ENCODE results near the gene THAP4. TPM values are rescaled to one million over a fixed set of nuclear protein-coding genes. Genes with fewer than 3 reads are reported as not detected.

Gene THAP4
- total and polyA plus RNA-seq, 9 donors = 36.3 to 51.7 (median 43.9) TPM

DNA sequence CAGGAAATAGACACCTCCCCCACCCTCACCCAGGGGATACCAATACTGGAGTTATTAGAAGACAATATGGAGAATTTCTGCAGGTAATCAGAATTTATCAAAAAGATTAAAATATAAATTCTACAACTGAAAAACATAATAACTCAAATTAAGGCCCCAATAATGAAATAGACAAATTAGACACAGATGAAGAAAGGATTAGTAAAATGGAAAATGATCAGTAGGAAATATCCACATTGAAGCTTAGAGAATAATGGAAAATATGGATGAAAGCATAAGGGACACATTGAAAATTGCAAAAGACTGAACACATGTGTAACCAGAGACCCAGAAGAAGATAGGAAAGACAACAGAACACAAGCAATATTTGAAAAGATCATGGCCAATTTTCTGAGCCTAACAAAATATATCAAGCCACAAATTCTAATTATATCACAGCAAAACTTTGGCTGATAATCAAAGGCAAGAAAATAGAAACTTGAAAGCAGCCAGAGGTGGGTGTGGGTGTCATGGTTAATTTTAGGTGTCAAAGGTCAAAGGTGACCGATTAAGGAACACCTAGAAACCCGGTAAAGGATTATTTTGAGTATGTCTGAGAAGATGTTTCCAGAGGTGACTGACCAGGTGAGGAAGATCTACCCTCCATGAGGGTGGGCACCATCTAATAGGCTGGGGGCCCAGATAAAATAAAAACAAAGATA lies 50.2 kb downstream of the THAP4 start:
- peaks cover 2% of the 10 kb centered on the region for H3K27me3 ChIP-seq (ENCODE audit: control insufficient read depth, insufficient read depth, low read length)
- H3K4me1 ChIP-seq (ENCODE audit: control insufficient read depth, insufficient read depth, low read length) = no peaks in the 10 kb centered on the region
- DNase-seq = no peak
- H3K4me3 ChIP-seq (ENCODE audit: low read length) = no peak overlapping the region
- H3K27ac ChIP-seq (ENCODE audit: low read length) = no peak overlapping the region
- WGBS (ENCODE audit: insufficient coverage) = 100% methylated on average over 2 of the region's 2 CpGs
- H3K9me3 ChIP-seq (replicated peaks; ENCODE audit: control insufficient read depth, low read depth, low read length) = peaks cover 50% of the 10 kb centered on the region
- peaks cover 41% of the 10 kb centered on the region for H3K36me3 ChIP-seq (ENCODE audit: control insufficient read depth, insufficient read depth, low read length)

GRCh38 chr2:241584436-241584835 lies 52.5 kb downstream of the THAP4 start:
- Histone ChIP-seq H3K4me3 (ENCODE audit: low read length) (no peak overlapping the region), H3K36me3 (ENCODE audit: control insufficient read depth, insufficient read depth, low read length) (peaks cover 45% of the 10 kb centered on the region), H3K4me1 (ENCODE audit: control insufficient read depth, insufficient read depth, low read length) (no peaks in the 10 kb centered on the region), H3K27ac (ENCODE audit: low read length) (no peak overlapping the region), H3K27me3 (ENCODE audit: control insufficient read depth, insufficient read depth, low read length) (peaks cover 2% of the 10 kb centered on the region), H3K9me3 (replicated peaks; ENCODE audit: control insufficient read depth, low read depth, low read length) (peaks cover 60% of the 10 kb centered on the region)
- WGBS (ENCODE audit: insufficient coverage) = 84% methylated on average over 12 of the region's 12 CpGs
- DNase-seq = no peak

DNA sequence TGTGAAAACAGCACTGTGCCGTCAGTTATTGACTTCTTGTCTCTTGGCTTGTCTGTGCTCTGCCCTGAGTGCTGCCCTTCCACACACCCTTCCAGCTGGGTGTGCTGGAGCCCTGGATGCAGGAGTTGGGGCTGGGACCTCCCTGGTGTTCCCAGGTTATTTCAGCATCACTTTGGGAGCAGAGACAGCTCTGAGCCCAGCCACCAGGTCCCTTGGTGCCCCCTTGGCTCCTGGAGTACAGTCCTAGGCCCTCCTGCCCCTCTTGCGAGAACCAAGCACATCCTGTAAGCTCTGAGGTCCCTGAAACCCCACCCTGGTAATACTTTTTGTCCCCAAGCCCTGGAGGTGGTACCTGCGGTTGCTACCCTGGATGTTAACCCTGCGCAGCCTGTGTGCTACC lies 54.2 kb downstream of the THAP4 start:
- no peak overlapping the region for H3K27ac ChIP-seq (ENCODE audit: low read length)
- peaks cover 6% of the 10 kb centered on the region for H3K4me1 ChIP-seq (ENCODE audit: control insufficient read depth, insufficient read depth, low read length)
- no peak overlapping the region for H3K4me3 ChIP-seq (ENCODE audit: low read length)
- 95% methylated on average over 3 of the region's 4 CpGs for WGBS (ENCODE audit: insufficient coverage)
- peaks cover 45% of the 10 kb centered on the region for H3K36me3 ChIP-seq (ENCODE audit: control insufficient read depth, insufficient read depth, low read length)
- peaks cover 2% of the 10 kb centered on the region for H3K27me3 ChIP-seq (ENCODE audit: control insufficient read depth, insufficient read depth, low read length)
- DNase-seq = no peak
- H3K9me3 ChIP-seq (replicated peaks; ENCODE audit: control insufficient read depth, low read depth, low read length) = peaks cover 53% of the 10 kb centered on the region

- no peak for DNase-seq
- peaks cover 45% of the 10 kb centered on the region for H3K36me3 ChIP-seq (ENCODE audit: control insufficient read depth, insufficient read depth, low read length)
Measured at GRCh38 chr2:241582328-241582727, 54.6 kb downstream of the THAP4 start.

DNA sequence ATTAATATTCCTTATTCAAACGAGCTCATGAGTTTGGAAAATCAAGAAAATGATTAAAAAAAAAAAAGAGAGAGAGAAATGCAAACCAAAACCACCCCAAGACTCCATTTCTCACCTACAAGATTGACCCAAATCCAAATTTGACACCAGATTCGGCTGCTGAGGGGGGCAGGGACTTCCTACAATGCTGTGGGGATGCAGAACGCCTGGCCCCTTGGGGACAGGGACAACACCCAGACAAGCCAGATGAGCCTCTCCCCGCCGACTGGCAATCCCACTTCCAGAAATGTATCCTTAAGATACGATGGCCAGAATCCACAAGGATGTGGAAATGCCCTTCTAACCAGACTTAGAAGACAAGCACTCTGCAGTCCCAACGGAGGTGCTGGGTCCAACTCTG lies 57.7 kb downstream of the THAP4 start:
- peaks cover 10% of the 10 kb centered on the region for H3K4me1 ChIP-seq (ENCODE audit: control insufficient read depth, insufficient read depth, low read length)
- peaks cover 24% of the 10 kb centered on the region for H3K9me3 ChIP-seq (replicated peaks; ENCODE audit: control insufficient read depth, low read depth, low read length)
- peaks cover 32% of the 10 kb centered on the region for H3K36me3 ChIP-seq (ENCODE audit: control insufficient read depth, insufficient read depth, low read length)
- no peaks in the 10 kb centered on the region for H3K27me3 ChIP-seq (ENCODE audit: control insufficient read depth, insufficient read depth, low read length)
- no peak for DNase-seq
- 83% methylated on average over 6 of the region's 7 CpGs for WGBS (ENCODE audit: insufficient coverage)
- H3K27ac ChIP-seq (ENCODE audit: low read length) = no peak overlapping the region
- H3K4me3 ChIP-seq (ENCODE audit: low read length) = no peak overlapping the region

More at GRCh38 chr2:241582328-241582727, 54.6 kb downstream of the THAP4 start:
- Histone ChIP-seq H3K4me1 (ENCODE audit: control insufficient read depth, insufficient read depth, low read length) (peaks cover 9% of the 10 kb centered on the region), H3K9me3 (replicated peaks; ENCODE audit: control insufficient read depth, low read depth, low read length) (peaks cover 49% of the 10 kb centered on the region), H3K27me3 (ENCODE audit: control insufficient read depth, insufficient read depth, low read length) (peaks cover 2% of the 10 kb centered on the region), H3K27ac (ENCODE audit: low read length) (no peak overlapping the region), H3K4me3 (ENCODE audit: low read length) (no peak overlapping the region)
- WGBS (ENCODE audit: insufficient coverage) = 95% methylated on average over 6 of the region's 8 CpGs

- H3K36me3 ChIP-seq (ENCODE audit: control insufficient read depth, insufficient read depth, low read length) = peaks cover 29% of the 10 kb centered on the region
- DNase-seq = peak; percentile 87
- WGBS (ENCODE audit: insufficient coverage) = 0% methylated on average over 2 of the region's 9 CpGs
- H3K27ac ChIP-seq (ENCODE audit: low read length) = peak overlapping the region; percentile 42
- no peaks in the 10 kb centered on the region for H3K27me3 ChIP-seq (ENCODE audit: control insufficient read depth, insufficient read depth, low read length)
- H3K4me1 ChIP-seq (ENCODE audit: control insufficient read depth, insufficient read depth, low read length) = peaks cover 10% of the 10 kb centered on the region
- peaks cover 19% of the 10 kb centered on the region for H3K9me3 ChIP-seq (replicated peaks; ENCODE audit: control insufficient read depth, low read depth, low read length)
- H3K4me3 ChIP-seq (ENCODE audit: low read length) = no peak overlapping the region
Measured at GRCh38 chr2:241577413-241578122, 59.4 kb downstream of the THAP4 start.

GRCh38 chr2:241576293-241576654 lies 60.7 kb downstream of the THAP4 start:
- Histone ChIP-seq H3K4me1 (ENCODE audit: control insufficient read depth, insufficient read depth, low read length) (peaks cover 10% of the 10 kb centered on the region), H3K36me3 (ENCODE audit: control insufficient read depth, insufficient read depth, low read length) (peaks cover 31% of the 10 kb centered on the region), H3K27me3 (ENCODE audit: control insufficient read depth, insufficient read depth, low read length) (no peaks in the 10 kb centered on the region), H3K27ac (ENCODE audit: low read length) (no peak overlapping the region), H3K9me3 (replicated peaks; ENCODE audit: control insufficient read depth, low read depth, low read length) (peaks cover 11% of the 10 kb centered on the region), H3K4me3 (ENCODE audit: low read length) (no peak overlapping the region)
- no peak for DNase-seq
- 90% methylated on average over 13 of the region's 14 CpGs for WGBS (ENCODE audit: insufficient coverage)

- no peaks in the 10 kb centered on the region for H3K27me3 ChIP-seq (ENCODE audit: control insufficient read depth, insufficient read depth, low read length)
- no peak for DNase-seq
- peaks cover 10% of the 10 kb centered on the region for H3K4me1 ChIP-seq (ENCODE audit: control insufficient read depth, insufficient read depth, low read length)
- H3K9me3 ChIP-seq (replicated peaks; ENCODE audit: control insufficient read depth, low read depth, low read length) = peaks cover 11% of the 10 kb centered on the region
- no peak overlapping the region for H3K27ac ChIP-seq (ENCODE audit: low read length)
- H3K36me3 ChIP-seq (ENCODE audit: control insufficient read depth, insufficient read depth, low read length) = peaks cover 31% of the 10 kb centered on the region
- 58% methylated on average over 4 of the region's 5 CpGs for WGBS (ENCODE audit: insufficient coverage)
- no peak overlapping the region for H3K4me3 ChIP-seq (ENCODE audit: low read length)
Measured at GRCh38 chr2:241575624-241576292, 61.2 kb downstream of the THAP4 start.

DNA sequence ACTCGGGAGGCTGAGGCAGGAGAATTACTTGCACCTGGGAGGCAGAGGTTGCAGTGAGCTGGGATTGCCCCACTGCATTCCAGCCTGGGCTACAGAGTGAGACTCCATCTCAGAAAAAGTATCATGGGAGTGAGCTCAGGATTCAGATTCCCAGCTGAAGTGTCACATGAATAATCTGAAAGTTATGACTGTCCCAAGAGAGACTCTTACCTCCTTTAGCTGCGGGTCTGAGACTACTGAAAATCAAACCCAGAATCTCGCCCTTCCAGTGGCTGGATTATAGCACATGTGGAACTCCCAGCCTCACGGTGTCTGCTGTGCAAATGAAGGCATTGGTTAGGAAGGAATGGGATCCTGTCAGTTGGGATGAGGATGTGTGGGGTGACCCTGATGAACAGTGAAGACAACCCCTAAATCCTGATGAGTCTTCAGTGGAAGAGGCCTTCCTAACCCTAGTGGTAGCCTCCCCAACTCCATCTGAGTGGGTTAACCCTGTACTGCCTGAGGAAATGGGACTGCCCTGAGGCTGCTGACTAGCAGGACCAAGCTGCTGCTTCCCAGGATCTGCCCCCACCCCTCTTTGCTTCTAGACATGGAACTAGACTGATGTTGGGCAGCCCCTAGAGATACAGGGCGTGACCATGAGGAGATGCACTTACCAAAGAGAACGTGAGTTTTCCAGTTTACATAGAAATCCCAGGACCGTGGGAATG lies 61.9 kb downstream of the THAP4 start:
- 76% methylated on average over 6 of the region's 7 CpGs for WGBS (ENCODE audit: insufficient coverage)
- peaks cover 31% of the 10 kb centered on the region for H3K36me3 ChIP-seq (ENCODE audit: control insufficient read depth, insufficient read depth, low read length)
- no peak for DNase-seq

DNA sequence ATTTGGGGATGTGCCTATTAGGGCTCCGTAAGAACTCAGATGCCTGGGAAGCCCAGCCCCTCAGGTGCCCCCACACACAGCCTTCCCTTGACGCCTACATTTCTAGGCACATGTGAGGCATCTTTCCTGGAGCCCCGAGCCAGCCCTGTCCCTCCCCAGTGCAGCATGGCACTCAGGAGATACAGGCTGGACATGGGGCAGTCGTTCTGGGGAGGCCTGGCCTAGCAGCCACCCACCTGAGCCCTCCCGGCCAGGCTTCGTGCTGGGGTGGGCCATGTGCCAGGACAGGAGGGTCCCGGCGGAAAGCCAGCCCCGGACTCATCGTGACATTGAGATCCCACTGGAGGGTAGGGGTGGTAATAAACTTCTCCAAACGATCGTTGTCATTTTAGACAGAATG lies 63.2 kb downstream of the THAP4 start:
- WGBS (ENCODE audit: insufficient coverage) = 86% methylated on average over 6 of the region's 12 CpGs
- H3K4me1 ChIP-seq (ENCODE audit: control insufficient read depth, insufficient read depth, low read length) = peaks cover 10% of the 10 kb centered on the region
- no peak for DNase-seq

More for the DNA sequence above, 61.9 kb downstream of the THAP4 start:
- Histone ChIP-seq H3K9me3 (replicated peaks; ENCODE audit: control insufficient read depth, low read depth, low read length) (peaks cover 8% of the 10 kb centered on the region), H3K4me3 (ENCODE audit: low read length) (no peak overlapping the region), H3K27me3 (ENCODE audit: control insufficient read depth, insufficient read depth, low read length) (no peaks in the 10 kb centered on the region), H3K27ac (ENCODE audit: low read length) (no peak overlapping the region), H3K4me1 (ENCODE audit: control insufficient read depth, insufficient read depth, low read length) (peaks cover 10% of the 10 kb centered on the region)

More for the DNA sequence above, 63.2 kb downstream of the THAP4 start:
- Histone ChIP-seq H3K27ac (ENCODE audit: low read length) (no peak overlapping the region), H3K4me3 (ENCODE audit: low read length) (no peak overlapping the region), H3K36me3 (ENCODE audit: control insufficient read depth, insufficient read depth, low read length) (peaks cover 34% of the 10 kb centered on the region), H3K27me3 (ENCODE audit: control insufficient read depth, insufficient read depth, low read length) (no peaks in the 10 kb centered on the region), H3K9me3 (replicated peaks; ENCODE audit: control insufficient read depth, low read depth, low read length) (no peaks in the 10 kb centered on the region)

Data from muscle of leg (tissue), 11 donors.